ENCODE data around the gene HIPK2.

The HIPK2 gene

DNA sequence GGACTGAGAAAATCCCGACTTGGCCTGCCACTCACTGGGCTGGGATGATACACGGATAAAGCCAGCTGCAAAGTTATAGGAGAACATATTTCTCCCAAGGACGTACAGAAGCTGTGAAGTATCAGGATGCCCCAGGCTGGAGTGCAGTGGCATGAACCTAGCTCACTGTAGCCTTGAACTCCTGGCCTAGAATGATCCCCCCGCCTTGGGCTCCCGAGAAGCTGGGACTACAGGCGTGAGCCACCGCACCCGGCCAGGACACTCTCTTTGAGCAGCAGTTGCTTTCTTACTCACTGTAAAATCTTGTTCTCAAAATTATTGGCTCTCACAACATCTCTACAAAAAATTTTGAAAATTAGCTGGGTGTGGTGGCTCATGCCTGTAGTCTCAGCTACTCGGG is 203.9 kb downstream of the HIPK2 start:
- no peak for DNase-seq (ENCODE audit: extremely low spot score)
- ChIA-PET CTCF (interaction anchor here (0.8 to 1.1 kb wide), 2 partner anchors 11 to 31 kb away, joined by 3 to 4 read pairs; no protein-coding TSS in a partner anchor), POLR2A (no interaction called here)
- TF ChIP-seq, protein P1, sequence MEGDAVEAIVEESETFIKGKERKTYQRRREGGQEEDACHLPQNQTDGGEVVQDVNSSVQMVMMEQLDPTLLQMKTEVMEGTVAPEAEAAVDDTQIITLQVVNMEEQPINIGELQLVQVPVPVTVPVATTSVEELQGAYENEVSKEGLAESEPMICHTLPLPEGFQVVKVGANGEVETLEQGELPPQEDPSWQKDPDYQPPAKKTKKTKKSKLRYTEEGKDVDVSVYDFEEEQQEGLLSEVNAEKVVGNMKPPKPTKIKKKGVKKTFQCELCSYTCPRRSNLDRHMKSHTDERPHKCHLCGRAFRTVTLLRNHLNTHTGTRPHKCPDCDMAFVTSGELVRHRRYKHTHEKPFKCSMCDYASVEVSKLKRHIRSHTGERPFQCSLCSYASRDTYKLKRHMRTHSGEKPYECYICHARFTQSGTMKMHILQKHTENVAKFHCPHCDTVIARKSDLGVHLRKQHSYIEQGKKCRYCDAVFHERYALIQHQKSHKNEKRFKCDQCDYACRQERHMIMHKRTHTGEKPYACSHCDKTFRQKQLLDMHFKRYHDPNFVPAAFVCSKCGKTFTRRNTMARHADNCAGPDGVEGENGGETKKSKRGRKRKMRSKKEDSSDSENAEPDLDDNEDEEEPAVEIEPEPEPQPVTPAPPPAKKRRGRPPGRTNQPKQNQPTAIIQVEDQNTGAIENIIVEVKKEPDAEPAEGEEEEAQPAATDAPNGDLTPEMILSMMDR (IDR thresholded peaks at IDR 0.05; ENCODE audit: control extremely low read depth, extremely low read depth, low read depth, missing control alignments): no peak

DNA sequence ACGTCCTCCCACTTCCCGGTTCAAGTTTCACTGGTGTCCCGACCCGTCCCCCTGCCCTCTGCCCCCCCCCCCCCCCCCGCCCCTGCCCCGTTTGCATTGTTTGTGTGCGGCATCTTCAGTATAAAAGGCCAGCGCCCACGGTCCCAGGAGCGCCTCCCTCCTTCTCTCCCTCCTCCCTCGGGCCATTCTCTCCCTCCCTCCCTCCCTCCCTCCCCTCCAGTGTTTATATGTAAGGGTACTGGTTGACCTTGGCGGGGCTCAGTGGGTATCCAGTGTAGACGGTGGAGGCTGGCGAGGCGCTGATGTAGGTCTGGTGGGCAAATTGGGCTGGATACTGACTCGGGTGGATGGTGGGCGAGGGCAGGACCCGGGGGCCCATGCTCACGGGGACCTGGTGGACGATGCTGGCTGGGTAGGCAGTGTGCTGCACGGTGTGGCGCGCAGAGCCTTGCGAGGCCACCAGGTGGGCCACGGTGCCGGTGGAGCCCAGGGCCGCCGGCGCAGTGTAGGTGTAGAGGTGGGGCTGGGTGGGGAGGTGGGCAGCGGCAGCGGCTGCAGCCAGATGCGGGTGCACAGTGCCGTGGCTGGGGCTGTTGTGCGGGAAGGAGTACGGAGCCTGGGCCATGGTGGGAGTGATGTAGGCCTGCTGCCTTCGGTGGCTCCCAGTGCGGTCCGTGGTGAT is 205.0 kb downstream of the HIPK2 start:
- no peak for DNase-seq (ENCODE audit: extremely low spot score)
- TF ChIP-seq, protein P1 (IDR thresholded peaks at IDR 0.05; ENCODE audit: control extremely low read depth, extremely low read depth, low read depth, missing control alignments): no peak
- ChIA-PET CTCF (no interaction called here), POLR2A (no interaction called here)

DNA sequence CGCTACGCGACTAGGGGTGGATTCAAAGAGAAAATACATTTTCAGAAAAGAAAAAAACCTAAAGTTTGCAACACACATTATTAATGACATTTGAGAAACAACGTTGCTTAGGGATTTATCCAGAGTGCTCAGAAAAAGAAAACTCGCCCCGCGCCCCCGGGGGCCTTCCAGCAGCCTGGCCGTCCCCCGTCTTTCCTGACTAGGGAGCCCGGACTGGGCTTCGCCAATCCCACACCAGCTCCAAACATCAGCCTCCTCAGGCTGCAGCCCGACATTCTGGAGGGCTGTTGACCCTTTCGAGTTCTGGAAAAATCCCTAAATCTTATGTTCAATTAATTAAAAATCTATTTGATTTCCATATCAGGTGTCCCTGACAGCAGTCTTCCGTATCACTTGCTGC is 205.7 kb downstream of the HIPK2 start:
- POLR2A ChIA-PET: no interaction called here
- no peak for DNase-seq (ENCODE audit: extremely low spot score)
- TF ChIP-seq, protein P1 (IDR thresholded peaks at IDR 0.05; ENCODE audit: control extremely low read depth, extremely low read depth, low read depth, missing control alignments): no peak
- CTCF ChIA-PET: no interaction called here

DNA sequence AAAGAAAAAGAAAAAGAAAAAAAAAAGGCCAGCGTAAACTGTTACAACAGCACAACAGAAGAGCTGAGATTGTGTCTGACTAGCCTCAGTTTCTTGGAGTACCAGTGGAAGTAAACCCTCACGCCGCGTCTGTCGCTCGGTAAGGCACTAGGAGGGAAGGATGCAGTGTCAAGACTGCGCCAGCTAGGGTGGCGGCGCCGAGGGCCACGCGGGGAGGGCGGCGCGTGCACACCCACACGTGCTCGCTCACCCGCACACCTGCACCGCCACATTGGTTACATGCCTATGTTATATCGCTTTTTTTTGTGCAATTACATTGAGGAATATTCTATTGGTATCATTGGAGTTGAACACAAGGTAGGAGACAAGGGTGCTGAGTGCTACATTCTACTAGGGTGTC is 206.1 kb downstream of the HIPK2 start:
- POLR2A ChIA-PET: interaction anchor here (0.6 kb wide), 1 partner anchor 17 kb away, joined by 3 read pairs; no protein-coding TSS in a partner anchor
- TF ChIP-seq, protein P1 (IDR thresholded peaks at IDR 0.05; ENCODE audit: control extremely low read depth, extremely low read depth, low read depth, missing control alignments): no peak
- DNase-seq (ENCODE audit: extremely low spot score): no peak
- CTCF ChIA-PET: interaction anchor here (1.2 kb wide), 1 partner anchor 431 kb away, joined by 3 read pairs; no protein-coding TSS in a partner anchor

DNA sequence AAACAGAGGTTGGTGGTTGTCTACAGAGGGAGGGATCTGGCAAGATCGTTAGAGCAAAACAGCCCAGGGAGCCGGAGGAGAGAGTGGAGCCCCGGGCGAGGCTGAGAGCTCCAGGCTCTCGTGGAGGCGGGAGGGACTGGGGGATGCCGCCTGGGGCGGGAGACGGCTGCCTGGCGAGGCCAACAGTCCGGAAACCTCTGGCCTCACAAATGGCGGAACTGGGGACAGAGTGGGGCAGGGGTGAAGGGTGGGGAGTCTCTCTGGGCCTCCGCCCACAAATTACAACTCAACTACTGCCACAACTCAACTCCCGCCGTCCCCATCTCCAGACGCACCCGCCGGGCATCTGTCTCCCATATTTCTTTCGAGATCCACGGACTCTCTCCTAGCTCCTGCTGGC is 206.6 kb downstream of the HIPK2 start:
- no peak for DNase-seq (ENCODE audit: extremely low spot score)
- POLR2A ChIA-PET: interaction anchor here (0.6 kb wide), 1 partner anchor 17 kb away, joined by 3 read pairs; no protein-coding TSS in a partner anchor
- TF ChIP-seq, protein P1 (IDR thresholded peaks at IDR 0.05; ENCODE audit: control extremely low read depth, extremely low read depth, low read depth, missing control alignments): no peak
- CTCF ChIA-PET: interaction anchor here (1.2 kb wide), 1 partner anchor 431 kb away, joined by 3 read pairs; no protein-coding TSS in a partner anchor

DNA sequence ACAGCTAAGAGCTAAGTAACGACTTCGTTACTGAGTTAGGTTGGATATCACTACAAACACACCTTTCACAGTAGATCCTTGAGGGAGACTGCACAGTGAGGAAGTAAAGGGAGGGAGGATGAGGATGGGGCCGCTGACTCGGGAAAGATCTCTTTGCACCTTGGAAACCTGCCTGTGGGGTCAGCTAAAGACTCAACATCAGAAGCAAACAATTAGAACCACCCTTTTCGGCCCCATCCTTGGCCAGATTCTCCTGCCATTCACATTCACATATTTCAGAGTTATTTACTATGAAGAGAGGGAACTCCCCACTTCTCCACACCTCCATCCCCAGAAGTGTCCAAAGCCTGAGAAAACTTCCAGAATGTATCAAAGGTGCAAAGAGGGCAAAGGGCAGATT is 207.2 kb downstream of the HIPK2 start:
- TF ChIP-seq, protein P1 (IDR thresholded peaks at IDR 0.05; ENCODE audit: control extremely low read depth, extremely low read depth, low read depth, missing control alignments): no peak
- CTCF ChIA-PET: interaction anchor here (1.2 kb wide), 1 partner anchor 432 kb away, joined by 3 read pairs; no protein-coding TSS in a partner anchor
- POLR2A ChIA-PET: no interaction called here
- no peak for DNase-seq (ENCODE audit: extremely low spot score)

Measured in GM10248 (cell line).